H9 (cell line): ENCODE data around the gene CA11. TPM values are rescaled to one million over a fixed set of nuclear protein-coding genes. Genes with fewer than 3 reads are reported as not detected.
A peak's percentile ranks its signal among the peaks of the same experiment; 100 is the strongest.

Experiments used
- DNase-seq: peaks from one replicate; pipeline ENCODE4 v3.0.0-alpha.2; 2017
- H2AFZ ChIP-seq: one replicate; pipeline ENCODE4 v1.6.1; 2013; ENCODE audit warnings: mild to moderate bottlenecking, low read length, control low read depth, moderate library complexity
- H2AK5ac ChIP-seq: 2 replicates; pipeline ENCODE4 v1.6.1; 2013; ENCODE audit warnings: low read length, control low read depth, mixed read lengths; ENCODE audit not compliant: insufficient read length
- H2BK120ac ChIP-seq: one replicate; pipeline ENCODE4 v1.6.1; 2013; ENCODE audit warnings: low read depth, mild to moderate bottlenecking, low read length, control low read depth, inconsistent platforms; ENCODE audit not compliant: poor library complexity, severe bottlenecking
- H2BK12ac ChIP-seq: 2 replicates; pipeline ENCODE4 v1.6.1; 2013; ENCODE audit warnings: low read length, control low read depth, mixed read lengths, low read depth; ENCODE audit not compliant: insufficient read length
- H2BK15ac ChIP-seq: 2 replicates; pipeline ENCODE4 v1.6.1; 2013; ENCODE audit warnings: low read depth, low read length, control low read depth
- H2BK20ac ChIP-seq: one replicate; pipeline ENCODE4 v1.6.1; 2013; ENCODE audit warnings: low read depth, mild to moderate bottlenecking, low read length, control low read depth, inconsistent platforms; ENCODE audit not compliant: poor library complexity, severe bottlenecking
- H2BK5ac ChIP-seq: 2 replicates; pipeline ENCODE4 v1.6.1; 2013; ENCODE audit warnings: low read length, control low read depth, mixed read lengths; ENCODE audit not compliant: insufficient read length
- H3K14ac ChIP-seq: 2 replicates; pipeline ENCODE4 v1.6.1; 2013; ENCODE audit warnings: low read length, control low read depth; ENCODE audit not compliant: insufficient read depth
- H3K18ac ChIP-seq: 2 replicates; pipeline ENCODE4 v1.6.1; 2013; ENCODE audit warnings: low read depth, mild to moderate bottlenecking, mixed read lengths, low read length, control low read depth; ENCODE audit not compliant: insufficient read length
- H3K23ac ChIP-seq: 2 replicates; pipeline ENCODE4 v1.6.1; 2013; ENCODE audit warnings: low read length, control low read depth, mixed read lengths, low read depth; ENCODE audit not compliant: insufficient read length
- H3K23me2 ChIP-seq: 2 replicates; pipeline ENCODE4 v1.6.1; 2013; ENCODE audit warnings: low read depth, mild to moderate bottlenecking, mixed read lengths, low read length, control low read depth; ENCODE audit not compliant: insufficient read length, poor library complexity, severe bottlenecking
- H3K27ac ChIP-seq: 2 replicates; pipeline ENCODE4 v1.5.1; 2013; ENCODE audit warnings: low read length, control low read depth, mixed read lengths, low read depth; ENCODE audit not compliant: insufficient read length
- H3K27me3 ChIP-seq: 2 replicates; pipeline ENCODE4 v1.6.1; 2013; ENCODE audit warnings: low read length, control low read depth, inconsistent platforms; ENCODE audit not compliant: insufficient read depth
- H3K4ac ChIP-seq: 2 replicates; pipeline ENCODE4 v1.6.1; 2013; ENCODE audit warnings: low read depth, mild to moderate bottlenecking, control low read depth, inconsistent platforms, low read length, moderate library complexity
- H3K4me1 ChIP-seq: 2 replicates; pipeline ENCODE4 v1.6.1; 2013; ENCODE audit warnings: low read length, control low read depth, inconsistent platforms; ENCODE audit not compliant: insufficient read depth
- H3K4me2 ChIP-seq: 2 replicates; pipeline ENCODE4 v1.6.1; 2013; ENCODE audit warnings: low read length, control low read depth, mixed read lengths; ENCODE audit not compliant: insufficient read length, insufficient read depth
- H3K56ac ChIP-seq: 2 replicates; pipeline ENCODE4 v1.6.1; 2013; ENCODE audit warnings: low read depth, mild to moderate bottlenecking, mixed read lengths, low read length, control low read depth; ENCODE audit not compliant: insufficient read length
- H3K79me1 ChIP-seq: 2 replicates; pipeline ENCODE4 v1.6.1; 2013; ENCODE audit warnings: low read depth, mild to moderate bottlenecking, moderate library complexity, low read length, control low read depth, inconsistent platforms; ENCODE audit not compliant: insufficient read depth, poor library complexity, severe bottlenecking
- H3K79me2 ChIP-seq: 2 replicates; pipeline ENCODE4 v1.6.1; 2013; ENCODE audit warnings: low read length, control low read depth, inconsistent platforms; ENCODE audit not compliant: insufficient read depth
- H3K9ac ChIP-seq: 2 replicates; pipeline ENCODE4 v1.6.1; 2013; ENCODE audit warnings: low read length, control low read depth, mixed read lengths; ENCODE audit not compliant: insufficient read length; ENCODE audit errors: extremely low read depth
- H3K9me3 ChIP-seq: one replicate; pipeline ENCODE4 v1.6.1; 2013; ENCODE audit warnings: low read depth, low read length, inconsistent platforms; ENCODE audit not compliant: control insufficient read depth
- H3T11ph ChIP-seq: one replicate; pipeline ENCODE4 v1.6.1; 2013; ENCODE audit warnings: mild to moderate bottlenecking, low read length, control low read depth, inconsistent platforms
- H4K20me1 ChIP-seq: one replicate; pipeline ENCODE4 v1.6.1; 2013; ENCODE audit not compliant: control insufficient read depth, insufficient read length, insufficient read depth
- H4K5ac ChIP-seq: 2 replicates; pipeline ENCODE4 v1.6.1; 2013; ENCODE audit warnings: low read depth, mild to moderate bottlenecking, mixed read lengths, low read length, control low read depth; ENCODE audit not compliant: insufficient read length
- H4K8ac ChIP-seq: replicated peaks from 2 replicates; pipeline ENCODE4 v1.6.1; 2013; ENCODE audit warnings: low read length, control low read depth, mixed read lengths, low read depth; ENCODE audit not compliant: insufficient read length
- H4K91ac ChIP-seq: 2 replicates; pipeline ENCODE4 v1.6.1; 2013; ENCODE audit warnings: low read depth, mild to moderate bottlenecking, moderate library complexity, mixed read lengths, low read length, control low read depth; ENCODE audit not compliant: insufficient read length
- H3K27ac Mint-ChIP-seq, 3 experiments: 2 replicates in 2 of 3; 3 replicates in 1 of 3; pipeline ENCODE4 v1.8.0; 2020 to 2021; ENCODE audit warnings: mixed read lengths in 3 of 3, mild to moderate bottlenecking in 1 of 3, moderate library complexity in 1 of 3
- H3K27me3 Mint-ChIP-seq: 2 replicates; pipeline ENCODE4 v1.8.0; 2021; ENCODE audit warnings: low read depth, mild to moderate bottlenecking, moderate library complexity, mixed read lengths
- H3K36me3 Mint-ChIP-seq, 3 experiments: 2 replicates in 2 of 3; 3 replicates in 1 of 3; pipeline ENCODE4 v1.8.0; 2020 to 2021; ENCODE audit warnings: low read depth in 3 of 3, mixed read lengths in 3 of 3; ENCODE audit not compliant: insufficient read depth in 1 of 3
- H3K4me1 Mint-ChIP-seq, 2 experiments: 2 replicates each; pipeline ENCODE4 v1.8.0; 2020; ENCODE audit warnings: mixed read lengths in 2 of 2
- H3K4me3 Mint-ChIP-seq, 2 experiments: 2 replicates in 1 of 2; 3 replicates in 1 of 2; pipeline ENCODE4 v1.8.0; 2020 to 2021; ENCODE audit warnings: mild to moderate bottlenecking in 2 of 2, mixed read lengths in 2 of 2, moderate library complexity in 1 of 2
- H3K9me3 Mint-ChIP-seq, 2 experiments: 2 replicates in 1 of 2; 3 replicates in 1 of 2; pipeline ENCODE4 v1.8.0; 2020; ENCODE audit warnings: mild to moderate bottlenecking in 2 of 2, mixed read lengths in 2 of 2, moderate library complexity in 1 of 2
- WGBS: extraction: QIAGEN DNeasy Blood & Tissue Kit; methylation state at CpG from one replicate; pipeline ENCODE4 v1.1.7; 2013; ENCODE audit warnings: missing lambda C conversion rate, low lambda C conversion rate, mixed read lengths; ENCODE audit not compliant: insufficient read length; ENCODE audit errors: extremely low coverage; 5-methylcytosine and 5-hydroxymethylcytosine counted together
- total RNA-seq: library from RNA; stranded (reverse); gene quantifications from 2 replicates; pipeline ENCODE4 v1.2.1, GENCODE V29; 2021
- TF ChIP-seq, protein P1 (sequence below): fragments of 200-600 bp; sonication (generic); conservative IDR thresholded peaks from 3 replicates; pipeline ENCODE4 v1.8.0; 2021; ENCODE audit warnings: antibody characterized with exemption, mild to moderate bottlenecking

CA11 gene
- total RNA-seq, 1 experiment from 2014 or later = 107 TPM

DNA sequence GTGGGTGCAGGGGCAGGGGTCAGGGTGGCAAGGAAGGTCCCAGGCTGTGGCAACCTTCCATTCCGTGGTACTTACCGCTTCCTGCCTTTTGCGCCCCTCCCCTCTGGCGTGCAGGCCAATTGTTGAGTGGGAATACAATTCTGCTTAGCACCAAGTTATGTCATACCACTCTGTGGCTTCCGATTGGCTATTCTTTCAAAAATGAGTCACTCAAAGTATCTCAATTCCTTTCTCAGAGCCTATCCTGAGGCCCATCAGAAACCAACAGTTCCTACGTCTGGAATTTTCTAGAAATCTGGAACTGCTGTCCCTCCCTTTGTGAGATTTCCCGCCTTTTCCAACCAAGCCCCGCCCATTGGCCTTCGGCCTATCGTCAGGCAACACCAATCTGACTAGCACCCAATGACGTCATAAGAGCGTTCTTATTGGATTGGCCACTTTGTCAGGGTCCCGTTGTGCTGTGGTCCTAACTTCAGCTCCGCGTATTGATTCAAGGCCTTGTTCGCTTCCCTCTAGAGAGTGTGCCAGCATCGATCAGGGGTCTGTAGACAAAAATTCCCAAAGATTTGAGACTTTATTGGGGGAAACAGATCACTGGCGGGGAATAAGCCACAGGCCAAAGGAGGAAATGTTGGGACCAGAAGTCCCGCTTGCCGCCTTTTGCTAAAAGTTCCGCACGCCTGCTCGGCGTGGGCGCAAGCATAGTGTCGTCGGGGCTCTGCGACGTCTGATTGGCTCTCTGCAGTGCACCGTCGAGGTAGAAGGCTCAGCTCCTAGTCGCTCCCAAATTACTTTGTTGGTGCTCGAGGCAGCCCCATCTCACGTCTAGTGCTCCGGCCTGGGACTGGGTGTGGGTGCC is 15.1 kb upstream of the CA11 start:
- Histone ChIP-seq H2AFZ (no peak overlapping the region), H3K56ac (no peak overlapping the region), H4K5ac (no peak overlapping the region), H3K27ac (no peak overlapping the region), H3K4me1 (no peaks in the 10 kb centered on the region), H2BK5ac (no peak overlapping the region), H3K23me2 (no peaks in the 10 kb centered on the region), H2BK12ac (no peak overlapping the region), H3K4ac (no peak overlapping the region), H3K9me3 (no peaks in the 10 kb centered on the region), H2BK15ac (no peak overlapping the region), H3K9ac (no peak overlapping the region), H2BK120ac (no peak overlapping the region), H2AK5ac (no peak overlapping the region), H4K20me1 (no peaks in the 10 kb centered on the region), H3K14ac (no peak overlapping the region), H4K91ac (no peak overlapping the region), H3K23ac (no peak overlapping the region), H3K4me2 (no peak overlapping the region), H4K8ac (no peak overlapping the region), H3K27me3 (no peaks in the 10 kb centered on the region), H3T11ph (no peak overlapping the region), H3K79me1 (no peaks in the 10 kb centered on the region), H2BK20ac (no peak overlapping the region), H3K18ac (peak overlapping the region; percentile 62), H3K79me2 (no peaks in the 10 kb centered on the region)
- WGBS = no CpG with 5 or more reads among the region's 35 CpGs
- Mint-ChIP-seq H3K27me3 (peaks cover 13% of the 10 kb centered on the region), H3K4me3 (peak overlapping the region in 1 of 2 experiments; percentile 10; a peak in 2 of 5 replicates), H3K27ac (peak overlapping the region in 1 of 3 experiments; percentile 34; a peak in 2 of 7 replicates), H3K36me3 (peaks cover 0 to 6% (median 5%) of the 10 kb centered on the region in 3 experiments; a peak in 2 of 7 replicates), H3K4me1 (peaks cover 6 to 13% of the 10 kb centered on the region in 2 experiments), H3K9me3 (peaks cover 5 to 6% of the 10 kb centered on the region in 2 experiments; a peak in 3 of 5 replicates)
- TF ChIP-seq, protein P1, sequence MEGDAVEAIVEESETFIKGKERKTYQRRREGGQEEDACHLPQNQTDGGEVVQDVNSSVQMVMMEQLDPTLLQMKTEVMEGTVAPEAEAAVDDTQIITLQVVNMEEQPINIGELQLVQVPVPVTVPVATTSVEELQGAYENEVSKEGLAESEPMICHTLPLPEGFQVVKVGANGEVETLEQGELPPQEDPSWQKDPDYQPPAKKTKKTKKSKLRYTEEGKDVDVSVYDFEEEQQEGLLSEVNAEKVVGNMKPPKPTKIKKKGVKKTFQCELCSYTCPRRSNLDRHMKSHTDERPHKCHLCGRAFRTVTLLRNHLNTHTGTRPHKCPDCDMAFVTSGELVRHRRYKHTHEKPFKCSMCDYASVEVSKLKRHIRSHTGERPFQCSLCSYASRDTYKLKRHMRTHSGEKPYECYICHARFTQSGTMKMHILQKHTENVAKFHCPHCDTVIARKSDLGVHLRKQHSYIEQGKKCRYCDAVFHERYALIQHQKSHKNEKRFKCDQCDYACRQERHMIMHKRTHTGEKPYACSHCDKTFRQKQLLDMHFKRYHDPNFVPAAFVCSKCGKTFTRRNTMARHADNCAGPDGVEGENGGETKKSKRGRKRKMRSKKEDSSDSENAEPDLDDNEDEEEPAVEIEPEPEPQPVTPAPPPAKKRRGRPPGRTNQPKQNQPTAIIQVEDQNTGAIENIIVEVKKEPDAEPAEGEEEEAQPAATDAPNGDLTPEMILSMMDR = no peak
- DNase-seq = peak; percentile 76
